Upper lobe of left lung (tissue), 6 donors: ENCODE data around the gene SDR9C7. TPM values are rescaled to one million over a fixed set of nuclear protein-coding genes. Genes with fewer than 3 reads are reported as not detected.

Experiments
- ATAC-seq, 2 donors: fragments of 200-7000 bp; cut with Tn5 transposase; one replicate each; pipeline ENCODE4 v1.9.1; 2022; ENCODE audit warnings: mild to moderate bottlenecking in 2 of 2, moderate library complexity in 2 of 2; ENCODE audit not compliant: low FRiP score in 2 of 2
- DNase-seq, 2 donors: peaks; one replicate each; pipeline ENCODE4 v3.0.0-alpha.2; 2019 to 2020
- H3K27ac ChIP-seq, 4 donors: fragments of 200-600 bp; sonication (generic); one replicate each; pipeline ENCODE4 v1.5.1; 2016 to 2019
- H3K27me3 ChIP-seq, 4 donors: fragments of 200-600 bp; sonication (generic); one replicate each; pipeline ENCODE4 v1.5.1; 2017 to 2019
- H3K36me3 ChIP-seq, 4 donors: fragments of 200-600 bp; sonication (generic); one replicate each; pipeline ENCODE4 v1.5.1; 2016 to 2019
- H3K4me1 ChIP-seq, 4 donors: fragments of 200-600 bp; sonication (generic); one replicate each; pipeline ENCODE4 v1.5.1; 2018 to 2019
- H3K4me3 ChIP-seq, 4 donors: fragments of 200-600 bp; sonication (generic); one replicate each; pipeline ENCODE4 v1.5.1; 2017 to 2019; ENCODE audit warnings: mild to moderate bottlenecking in 2 of 4, moderate library complexity in 1 of 4
- H3K9me3 ChIP-seq, 4 donors: fragments of 200-600 bp; sonication (generic); one replicate each; pipeline ENCODE4 v1.5.1; 2018 to 2019
- CTCF ChIP-seq, 6 experiments: fragments of 450-650 bp in 4 of 6; fragments of 200-600 bp in 2 of 6; sonication (generic) in 2 of 6; IDR thresholded peaks; one replicate each; pipeline ENCODE4 v1.5.1; 2016 to 2019; ENCODE audit warnings: antibody characterized with exemption in 6 of 6
- EP300 ChIP-seq, 4 donors: sonication (generic); formaldehyde crosslinking; IDR thresholded peaks; one replicate each; pipeline ENCODE4 v1.5.1; 2017; ENCODE audit warnings: antibody characterized with exemption in 4 of 4, control low read depth in 2 of 4
- POLR2A ChIP-seq, 4 donors: fragments of 450-650 bp; IDR thresholded peaks; one replicate each; pipeline ENCODE4 v1.5.1; 2016 to 2017; ENCODE audit warnings: antibody characterized with exemption in 4 of 4, mild to moderate bottlenecking in 2 of 4
- POLR2AphosphoS5 ChIP-seq, 2 donors: sonication (generic); formaldehyde crosslinking; IDR thresholded peaks; one replicate each; pipeline ENCODE4 v1.5.1; 2017; ENCODE audit warnings: antibody characterized with exemption in 2 of 2
- WGBS, 2 donors: methylation state at CpG; one replicate each; pipeline ENCODE4 v1.1.5; 2017 to 2018; 5-methylcytosine and 5-hydroxymethylcytosine counted together
- total RNA-seq, 6 donors: library from RNA; depleted of rRNA in 4 of 6; stranded (reverse); fragments of >200 nt in 4 of 6; gene quantifications; one replicate each; pipeline versions ENCODE4 v1.1.0 to v1.2.1, GENCODE V29; 2016 to 2021
- donor health status: DM: no; HTN: no; CAD: no; lungs with moderate emphysema.
- donor health status: DM: no; HTN: yes; CAD: no; lungs with severe emphysema.

Gene SDR9C7
- total RNA-seq, 6 donors from 2014 or later, result not detected

GRCh38 chr12:56878010-56878339 is 56.2 kb downstream of the SDR9C7 start:
- no peak for DNase-seq
- ATAC-seq, result peak; percentile 28 to 57
- H3K27me3 ChIP-seq, result no peaks in the 10 kb centered on the region
- H3K36me3 ChIP-seq, result no peaks in the 10 kb centered on the region
- peaks cover 4 to 24% (median 5%) of the 10 kb centered on the region in 4 donors for H3K4me1 ChIP-seq
- no peak overlapping the region for H3K4me3 ChIP-seq
- peaks cover 0 to 5% (median 3%) of the 10 kb centered on the region in 4 donors for H3K9me3 ChIP-seq
- TF ChIP-seq POLR2A (IDR thresholded peaks at IDR 0.05), result no peak
- H3K27ac ChIP-seq, result no peak overlapping the region

GRCh38 chr12:56877195-56878009 is 56.8 kb downstream of the SDR9C7 start:
- TF ChIP-seq POLR2AphosphoS5 (IDR thresholded peaks at IDR 0.05) (no peak), POLR2A (IDR thresholded peaks at IDR 0.05) (no peak), CTCF (IDR thresholded peaks at IDR 0.05) (no peak), EP300 (IDR thresholded peaks at IDR 0.05) (no peak)
- WGBS, 2 donors, result 37 to 48% methylated on average over 1 of the region's 1 CpG
- no peaks in the 10 kb centered on the region for H3K27me3 ChIP-seq
- H3K9me3 ChIP-seq, result peaks cover 0 to 5% (median 3%) of the 10 kb centered on the region in 4 donors
- ATAC-seq (peak in 1 of 2 donors; percentile 49), DNase-seq (no peak)
- H3K4me1 ChIP-seq, result peaks cover 4 to 24% (median 5%) of the 10 kb centered on the region in 4 donors
- H3K36me3 ChIP-seq, result no peaks in the 10 kb centered on the region
- no peak overlapping the region for H3K27ac ChIP-seq
- H3K4me3 ChIP-seq, result no peak overlapping the region

- Histone ChIP-seq H3K4me3 (no peak overlapping the region), H3K27me3 (no peaks in the 10 kb centered on the region), H3K4me1 (peaks cover 0 to 18% (median 4%) of the 10 kb centered on the region in 4 donors), H3K9me3 (no peaks in the 10 kb centered on the region), H3K27ac (no peak overlapping the region), H3K36me3 (no peaks in the 10 kb centered on the region)
- TF ChIP-seq CTCF (IDR thresholded peaks at IDR 0.05), result no peak
- no peak for TF ChIP-seq EP300 (IDR thresholded peaks at IDR 0.05)
- TF ChIP-seq POLR2AphosphoS5 (IDR thresholded peaks at IDR 0.05), result no peak
- no peak for TF ChIP-seq POLR2A (IDR thresholded peaks at IDR 0.05)
- WGBS, 2 donors, result 60 to 73% methylated on average over 1 of the region's 1 CpG
- ATAC-seq (no peak), DNase-seq (no peak)
These were observed 59.4 kb downstream of the SDR9C7 start for GRCh38 chr12:56874821-56875220.

GRCh38 chr12:56873382-56873781 is 60.8 kb downstream of the SDR9C7 start:
- TF ChIP-seq POLR2A (IDR thresholded peaks at IDR 0.05) (no peak), CTCF (IDR thresholded peaks at IDR 0.05) (no peak), EP300 (IDR thresholded peaks at IDR 0.05) (no peak), POLR2AphosphoS5 (IDR thresholded peaks at IDR 0.05) (no peak)

More at GRCh38 chr12:56873382-56873781, 60.8 kb downstream of the SDR9C7 start:
- Histone ChIP-seq H3K9me3 (no peaks in the 10 kb centered on the region), H3K4me3 (no peak overlapping the region), H3K27ac (no peak overlapping the region), H3K27me3 (no peaks in the 10 kb centered on the region), H3K36me3 (no peaks in the 10 kb centered on the region), H3K4me1 (peaks cover 0 to 13% (median 4%) of the 10 kb centered on the region in 4 donors)
- WGBS, 2 donors, result 79 to 97% methylated on average over 1 of the region's 1 CpG
- ATAC-seq (no peak), DNase-seq (no peak)

Other genes with a start within 250 kb of the SDR9C7 start
- 100 to 1,000 TPM in 3 of 6 donors, 10 to 100 TPM in 3; 41.9 to 156 (median 105) TPM for gene PTGES3, start 246.1 kb downstream of the SDR9C7 start, total RNA-seq
- gene NACA, start 209.1 kb downstream of the SDR9C7 start, total RNA-seq, result 100 to 1,000 TPM; 419 to 868 (median 611) TPM
- gene PRIM1, start 182.1 kb downstream of the SDR9C7 start, total RNA-seq, result 10 to 100 TPM in 1 of 6 donors, 1 to 10 TPM in 5; 3.5 to 19.9 (median 8.4) TPM
- 100 to 1,000 TPM in 2 of 6 donors, 10 to 100 TPM in 4; 45.2 to 123 (median 73.5) TPM for gene HSD17B6, start 171.1 kb downstream of the SDR9C7 start, total RNA-seq
- gene RDH16, start 23.2 kb upstream of the SDR9C7 start, total RNA-seq, result under 1 TPM in 5 of 6 donors, not detected in 1; 0.46 to 0.98 (median 0.54) TPM
- 1 to 10 TPM; 3.2 to 9.4 (median 6.2) TPM for gene ZBTB39, start 72.1 kb upstream of the SDR9C7 start, total RNA-seq
- gene TAC3, start 82.1 kb upstream of the SDR9C7 start, total RNA-seq, result not detected
- gene MYO1A, start 115.7 kb upstream of the SDR9C7 start, total RNA-seq, result 1 to 10 TPM in 2 of 6 donors, under 1 TPM in 3, not detected in 1; under 0.01 to 6.2 (median 0.67) TPM
- 10 to 100 TPM in 3 of 6 donors, 1 to 10 TPM in 3; 6.2 to 13.6 (median 10.0) TPM for gene NEMP1, start 144.4 kb upstream of the SDR9C7 start, total RNA-seq
- 10 to 100 TPM; 18.1 to 64.9 (median 31.5) TPM for gene NAB2, start 154.7 kb upstream of the SDR9C7 start, total RNA-seq
- gene STAT6, start 177.0 kb upstream of the SDR9C7 start, total RNA-seq, result 100 to 1,000 TPM; 123 to 605 (median 251) TPM
- gene LRP1, start 194.1 kb upstream of the SDR9C7 start, total RNA-seq, result 100 to 1,000 TPM; 137 to 504 (median 308) TPM
- not detected for gene LRP1-AS, start 213.2 kb upstream of the SDR9C7 start, total RNA-seq